Raji (cell line): ENCODE measurements around the gene BIRC7.

Source experiments
- POLR2A ChIP-seq: IDR thresholded peaks from 2 replicates; pipeline ENCODE4 v1.6.1; 2011; ENCODE audit warnings: low read depth, low read length, control low read depth; ENCODE audit not compliant: insufficient read depth

Gene BIRC7

GRCh38 chr20:63273635-63274380, 38.1 kb downstream of the BIRC7 start:
- no peak for TF ChIP-seq POLR2A

- TF ChIP-seq POLR2A: no peak
Observed at GRCh38 chr20:63274381-63275228, 38.9 kb downstream of the BIRC7 start.

GRCh38 chr20:63275825-63276224, 40.1 kb downstream of the BIRC7 start:
- no peak for TF ChIP-seq POLR2A

GRCh38 chr20:63276956-63277355, 41.3 kb downstream of the BIRC7 start:
- TF ChIP-seq POLR2A: no peak

GRCh38 chr20:63277466-63278272, 42.0 kb downstream of the BIRC7 start:
- no peak for TF ChIP-seq POLR2A

GRCh38 chr20:63278661-63279060, 43.0 kb downstream of the BIRC7 start:
- no peak for TF ChIP-seq POLR2A

- TF ChIP-seq POLR2A: no peak
Observed at GRCh38 chr20:63279931-63280330, 44.2 kb downstream of the BIRC7 start.

- TF ChIP-seq POLR2A: no peak
Observed at GRCh38 chr20:63280371-63280770, 44.7 kb downstream of the BIRC7 start.

- TF ChIP-seq POLR2A: no peak
Observed at GRCh38 chr20:63280929-63281545, 45.3 kb downstream of the BIRC7 start.

GRCh38 chr20:63281742-63282665, 46.3 kb downstream of the BIRC7 start:
- no peak for TF ChIP-seq POLR2A

- no peak for TF ChIP-seq POLR2A
Observed at GRCh38 chr20:63282946-63283345, 47.2 kb downstream of the BIRC7 start.

- no peak for TF ChIP-seq POLR2A
Observed at GRCh38 chr20:63283397-63284082, 47.8 kb downstream of the BIRC7 start.

- TF ChIP-seq POLR2A: no peak
Observed at GRCh38 chr20:63284083-63284440, 48.4 kb downstream of the BIRC7 start.

GRCh38 chr20:63284544-63284949, 48.8 kb downstream of the BIRC7 start:
- TF ChIP-seq POLR2A: no peak

- no peak for TF ChIP-seq POLR2A
Observed at GRCh38 chr20:63284981-63285524, 49.3 kb downstream of the BIRC7 start.
